HCT116 (cell line): Measurements from ENCODE around the gene THADA. TPM values are rescaled to one million over a fixed set of nuclear protein-coding genes. Genes with fewer than 3 reads are reported as not detected.

Experiments
- ATAC-seq: fragments of 200-7000 bp; cut with Tn5 transposase; 2 replicates; pipeline ENCODE4 v1.9.1; 2020; ENCODE audit warnings: mild to moderate bottlenecking, moderate library complexity
- BruUV-seq: library from RNA; stranded (reverse); fragments of 400-500 nt; replicated peaks from 2 replicates; lab custom pipeline; 2021; lab: Mats Ljungman, UMichigan
- CTCF ChIA-PET: fragments of 300-600 bp; sonication (Branson Sonifier 250); formaldehyde crosslinking; loops from one replicate; lab custom pipeline; 2021; ENCODE audit warnings: antibody characterized with exemption; lab: Charles Lee
- POLR2A ChIA-PET: fragments of 300-600, 350-600 bp; sonication (Branson Sonifier 250); formaldehyde crosslinking; loops from one replicate; lab custom pipeline; 2021; ENCODE audit warnings: antibody characterized with exemption; lab: Charles Lee
- RAD21 ChIA-PET, 2 experiments: fragments of 300-600 bp; sonication (Branson Sonifier 250); formaldehyde crosslinking; loops; one replicate each; lab custom pipeline; 2023; ENCODE audit warnings: low total read pairs in 2 of 2; ENCODE audit not compliant: uncharacterized antibody in 2 of 2, unreplicated experiment in 2 of 2, low non-redundant PET in 1 of 2; lab: Charles Lee
- DNase-seq: peaks from one replicate; pipeline ENCODE4 v3.0.0-alpha.2; 2010; ENCODE audit warnings: low read depth, low spot score
- H2AFZ ChIP-seq: fragments of 200-600 bp; shearing (Covaris generic), sonication (generic); 2 replicates; pipeline ENCODE4 v1.6.1; 2017; ENCODE audit warnings: low read depth, mixed run types, mixed read lengths, antibody characterized with exemption, low read length; ENCODE audit not compliant: poor library complexity, severe bottlenecking
- H3K27ac ChIP-seq: 2 replicates; pipeline ENCODE4 v1.5.1; 2012; ENCODE audit warnings: low read depth, low read length
- H3K27me3 ChIP-seq: fragments of 200-600 bp; sonication (generic); 2 replicates; pipeline ENCODE4 v1.6.1; 2016; ENCODE audit warnings: mixed run types, low read length, mixed read lengths; ENCODE audit not compliant: insufficient read depth
- H3K36me3 ChIP-seq, 2 experiments: fragments of 200-500 bp in 1 of 2; fragments of 200-600 bp in 1 of 2; sonication (Bioruptor generic) in 1 of 2; sonication (generic) in 1 of 2; 2 replicates each; pipeline versions ENCODE4 v1.5.1 to v1.6.1; 2014 to 2016; ENCODE audit warnings: low read length in 2 of 2, inconsistent platforms in 1 of 2, mixed read lengths in 1 of 2, mixed run types in 1 of 2; ENCODE audit not compliant: insufficient read depth in 2 of 2, control insufficient read depth in 1 of 2
- H3K4me1 ChIP-seq, 2 experiments: fragments of 200-600 bp in 1 of 2; sonication (generic) in 1 of 2; 2 replicates each; pipeline versions ENCODE4 v1.5.1 to v1.6.1; 2012 to 2017; ENCODE audit warnings: low read length in 2 of 2, inconsistent platforms in 1 of 2, mild to moderate bottlenecking in 1 of 2, mixed read lengths in 1 of 2, mixed run types in 1 of 2, moderate library complexity in 1 of 2; ENCODE audit not compliant: insufficient read depth in 2 of 2, control insufficient read depth in 1 of 2
- H3K4me2 ChIP-seq: fragments of 200-600 bp; sonication (generic); 2 replicates; pipeline ENCODE4 v1.6.1; 2017; ENCODE audit warnings: mixed run types, low read length, mixed read lengths
- H3K4me3 ChIP-seq, 2 experiments: fragments of 200-600 bp in 1 of 2; sonication (generic) in 1 of 2; replicated peaks in 1 of 2; 2 replicates each; pipeline ENCODE4 v1.5.1; 2011 to 2016; ENCODE audit warnings: low read length in 2 of 2, control low read depth in 1 of 2, low read depth in 1 of 2, mild to moderate bottlenecking in 1 of 2, mixed read lengths in 1 of 2, mixed run types in 1 of 2
- H3K79me2 ChIP-seq: fragments of 200-600 bp; sonication (generic); 2 replicates; pipeline ENCODE4 v1.6.1; 2017; ENCODE audit warnings: mild to moderate bottlenecking, mixed run types, low read length, moderate library complexity, mixed read lengths; ENCODE audit not compliant: insufficient read depth
- H3K9ac ChIP-seq: fragments of 200-600 bp; sonication (generic); 2 replicates; pipeline ENCODE4 v1.6.1; 2016; ENCODE audit warnings: low read length, mixed read lengths
- H3K9me2 ChIP-seq: fragments of 200-600 bp; sonication (generic), shearing (Covaris generic); 2 replicates; pipeline ENCODE4 v1.6.1; 2017; ENCODE audit warnings: mixed run types, mild to moderate bottlenecking, moderate library complexity; ENCODE audit not compliant: insufficient read depth
- H3K9me3 ChIP-seq, 2 experiments: fragments of 200-500 bp in 1 of 2; fragments of 200-600 bp in 1 of 2; sonication (Bioruptor generic) in 1 of 2; sonication (generic) in 1 of 2; 2 replicates each; pipeline ENCODE4 v1.6.1; 2014 to 2017; ENCODE audit warnings: low read length in 2 of 2, mixed read lengths in 2 of 2, inconsistent platforms in 1 of 2, low read depth in 1 of 2, mild to moderate bottlenecking in 1 of 2, mixed run types in 1 of 2, moderate library complexity in 1 of 2; ENCODE audit not compliant: control insufficient read depth in 1 of 2, insufficient read depth in 1 of 2
- H4K20me1 ChIP-seq: fragments of 200-600 bp; sonication (generic), shearing (Covaris generic); 2 replicates; pipeline ENCODE4 v1.6.1; 2017; ENCODE audit warnings: mixed run types, mild to moderate bottlenecking, moderate library complexity; ENCODE audit not compliant: insufficient read depth
- EGR1 ChIP-seq: IDR thresholded peaks from 2 replicates; pipeline ENCODE4 v1.6.1; 2012; ENCODE audit warnings: low read depth
- ELF1 ChIP-seq: IDR thresholded peaks from 2 replicates; pipeline ENCODE4 v1.6.1; 2012; ENCODE audit warnings: low read depth, borderline replicate concordance
- EZH2 ChIP-seq: fragments of 200-600 bp; sonication (generic); IDR thresholded peaks from 2 replicates; pipeline ENCODE4 v1.6.1; 2017; ENCODE audit warnings: antibody characterized with exemption, mixed run types
- FOSL1 ChIP-seq: IDR thresholded peaks from 2 replicates; pipeline ENCODE4 v1.6.1; 2012; ENCODE audit warnings: low read depth
- JUND ChIP-seq: IDR thresholded peaks from 2 replicates; pipeline ENCODE4 v1.6.1; 2012
- RAD21 ChIP-seq: IDR thresholded peaks from 2 replicates; pipeline ENCODE4 v1.6.1; 2012; ENCODE audit warnings: low read depth, mild to moderate bottlenecking
- SIN3A ChIP-seq: IDR thresholded peaks from 2 replicates; pipeline ENCODE4 v1.6.1; 2012; ENCODE audit warnings: low read depth
- SRF ChIP-seq: IDR thresholded peaks from 2 replicates; pipeline ENCODE4 v1.6.1; 2012; ENCODE audit warnings: low read depth
- YY1 ChIP-seq: IDR thresholded peaks from 2 replicates; pipeline ENCODE4 v1.6.1; 2011; ENCODE audit warnings: low read length, low read depth, moderate library complexity, mild to moderate bottlenecking; ENCODE audit not compliant: insufficient replicate concordance; ENCODE audit errors: extremely low read depth
- intact Hi-C: fragments of 100-400 bp; cut with micrococcal nuclease; formaldehyde crosslinking; loops from 2 replicates; pipeline ENCODE4 v1.10.0; 2022
- total RNA-seq: library from RNA; stranded (reverse); gene quantifications from one replicate; pipeline ENCODE4 v1.2.1, GENCODE V29; 2021; ENCODE audit not compliant: unreplicated experiment

Gene THADA
- total RNA-seq, 1 experiment from 2014 or later: 30.7 TPM

- TF ChIP-seq EGR1 (no peak), SIN3A (no peak)
These were observed 366.8 kb downstream of the THADA start (continued) for GRCh38 chr2:43228756-43229659.

- H3K36me3 ChIP-seq: peaks cover 6 to 14% of the 10 kb centered on the region in 2 experiments; a peak in 3 of 4 replicates
- H3K9ac ChIP-seq: peak overlapping the region; percentile 96
- no peaks in the 10 kb centered on the region for H3K9me3 ChIP-seq
- intact Hi-C loops: loop anchor here (2.0 to 5.0 kb wide), 4 partner anchors 51 to 314 kb away; no protein-coding TSS in a partner anchor
- ATAC-seq (no peak), DNase-seq (no peak)
- no peaks in the 10 kb centered on the region for H3K9me2 ChIP-seq
- BruUV-seq: TSS peak; percentile 43
- H3K27ac ChIP-seq: peak overlapping the region; percentile 93
- TF ChIP-seq YY1: no peak
- TF ChIP-seq FOSL1: no peak
- TF ChIP-seq SRF: no peak
- TF ChIP-seq ELF1: no peak
- no peak for TF ChIP-seq EZH2
- no peak for TF ChIP-seq RAD21
- TF ChIP-seq JUND: no peak
- H3K4me1 ChIP-seq: peaks cover 28 to 31% of the 10 kb centered on the region in 2 experiments
- no peaks in the 10 kb centered on the region for H3K27me3 ChIP-seq
- peak overlapping the region in 1 of 2 experiments; percentile 84; a peak in 1 of 4 replicates for H3K4me3 ChIP-seq
- peaks cover 26% of the 10 kb centered on the region for H3K79me2 ChIP-seq
- H4K20me1 ChIP-seq: no peaks in the 10 kb centered on the region
- POLR2A ChIA-PET: interaction anchor here (0.8 to 1.1 kb wide), 2 partner anchors 97 to 256 kb away, joined by 3 to 4 read pairs; no protein-coding TSS in a partner anchor
- RAD21 ChIA-PET: interaction anchor here (1.1 to 1.6 kb wide), 3 partner anchors 97 to 253 kb away, joined by 4 to 7 read pairs (median 5); no protein-coding TSS in a partner anchor
- CTCF ChIA-PET: interaction anchor here (0.6 to 4.1 kb wide), 18 partner anchors 12 to 310 kb away, joined by 3 to 35 read pairs (median 4); no protein-coding TSS in a partner anchor
- no peak overlapping the region for H2AFZ ChIP-seq
- H3K4me2 ChIP-seq: peak overlapping the region; percentile 92
These were observed 367.5 kb downstream of the THADA start for GRCh38 chr2:43228321-43228751.
